GM21723 (cell line): ENCODE data around the gene RHBDL3.
"Not testable (repeated sequence)": the region's sequence is repeated elsewhere in the genome, so short reads cannot be mapped to it uniquely, and the experiment has no call there.

ENCODE experiments used
- ATAC-seq: cut with Tn5 transposase; IDR thresholded peaks from one replicate; pipeline ENCODE4 v1.9.1; 2021; ENCODE audit warnings: mild to moderate bottlenecking, moderate library complexity; ENCODE audit not compliant: unreplicated experiment

Gene RHBDL3

GRCh38 chr17:32323046-32323445, 57.4 kb downstream of the RHBDL3 start:
- no peak for ATAC-seq

GRCh38 chr17:32323811-32324491, 58.3 kb downstream of the RHBDL3 start:
- no peak for ATAC-seq

GRCh38 chr17:32327911-32328310, 62.3 kb downstream of the RHBDL3 start:
- no peak for ATAC-seq

- ATAC-seq, result no peak
Observed at GRCh38 chr17:32330147-32330546, 64.5 kb downstream of the RHBDL3 start.

GRCh38 chr17:32331243-32332040, 65.8 kb downstream of the RHBDL3 start:
- no peak for ATAC-seq

GRCh38 chr17:32333187-32333586, 67.6 kb downstream of the RHBDL3 start:
- no peak for ATAC-seq

- ATAC-seq, result no peak
Observed at GRCh38 chr17:32335046-32335445, 69.4 kb downstream of the RHBDL3 start.

GRCh38 chr17:32335687-32336086, 70.1 kb downstream of the RHBDL3 start:
- ATAC-seq, result no peak

GRCh38 chr17:32341141-32341856, 75.7 kb downstream of the RHBDL3 start:
- ATAC-seq, result no peak

- peak; percentile 85 for ATAC-seq
Observed at GRCh38 chr17:32341857-32342602, 76.4 kb downstream of the RHBDL3 start, which contains the start of gene C17orf75. TSS of gene C17orf75 (minus strand) at chr17:32342173. CDS start at chr17:32342139, 34 bp downstream.

- ATAC-seq, result no peak
Observed at GRCh38 chr17:32342603-32343325, 77.1 kb downstream of the RHBDL3 start.

GRCh38 chr17:32345951-32346600, 80.4 kb downstream of the RHBDL3 start:
- no peak for ATAC-seq

GRCh38 chr17:32348483-32348800, 82.8 kb downstream of the RHBDL3 start:
- ATAC-seq, result no peak

- ATAC-seq, result no peak
Observed at GRCh38 chr17:32349503-32349853, 83.8 kb downstream of the RHBDL3 start.

GRCh38 chr17:32349854-32350665, 84.4 kb downstream of the RHBDL3 start, which contains the start of gene ZNF207:
TSS of gene ZNF207 (plus strand) at chr17:32350157. CDS start at chr17:32350286, 129 bp downstream.
- peak; percentile 91 for ATAC-seq

GRCh38 chr17:32350666-32351418, 85.2 kb downstream of the RHBDL3 start:
- ATAC-seq, result peak; percentile 26

- ATAC-seq, result not testable (repeated sequence)
Observed at GRCh38 chr17:32352734-32353133, 87.1 kb downstream of the RHBDL3 start.
